HCT116 (cell line): ENCODE results near the gene PPM1E. TPM values are rescaled to one million over a fixed set of nuclear protein-coding genes. Genes with fewer than 3 reads are reported as not detected.

Source experiments
- ATAC-seq: fragments of 200-7000 bp; cut with Tn5 transposase; 2 replicates; pipeline ENCODE4 v1.9.1; 2020; ENCODE audit warnings: mild to moderate bottlenecking, moderate library complexity
- BruUV-seq: library from RNA; stranded (reverse); fragments of 400-500 nt; replicated peaks from 2 replicates; lab custom pipeline; 2021; lab: Mats Ljungman, UMichigan
- CTCF ChIA-PET: fragments of 300-600 bp; sonication (Branson Sonifier 250); formaldehyde crosslinking; loops from one replicate; lab custom pipeline; 2021; ENCODE audit warnings: antibody characterized with exemption; lab: Charles Lee
- POLR2A ChIA-PET: fragments of 300-600, 350-600 bp; sonication (Branson Sonifier 250); formaldehyde crosslinking; loops from one replicate; lab custom pipeline; 2021; ENCODE audit warnings: antibody characterized with exemption; lab: Charles Lee
- RAD21 ChIA-PET, 2 experiments: fragments of 300-600 bp; sonication (Branson Sonifier 250); formaldehyde crosslinking; loops; one replicate each; lab custom pipeline; 2023; ENCODE audit warnings: low total read pairs in 2 of 2; ENCODE audit not compliant: uncharacterized antibody in 2 of 2, unreplicated experiment in 2 of 2, low non-redundant PET in 1 of 2; lab: Charles Lee
- DNase-seq: peaks from one replicate; pipeline ENCODE4 v3.0.0-alpha.2; 2010; ENCODE audit warnings: low read depth, low spot score
- H2AFZ ChIP-seq: fragments of 200-600 bp; shearing (Covaris generic), sonication (generic); 2 replicates; pipeline ENCODE4 v1.6.1; 2017; ENCODE audit warnings: low read depth, mixed run types, mixed read lengths, antibody characterized with exemption, low read length; ENCODE audit not compliant: poor library complexity, severe bottlenecking
- H3K27ac ChIP-seq: 2 replicates; pipeline ENCODE4 v1.5.1; 2012; ENCODE audit warnings: low read depth, low read length
- H3K27me3 ChIP-seq: fragments of 200-600 bp; sonication (generic); 2 replicates; pipeline ENCODE4 v1.6.1; 2016; ENCODE audit warnings: mixed run types, low read length, mixed read lengths; ENCODE audit not compliant: insufficient read depth
- H3K36me3 ChIP-seq, 2 experiments: fragments of 200-500 bp in 1 of 2; fragments of 200-600 bp in 1 of 2; sonication (Bioruptor generic) in 1 of 2; sonication (generic) in 1 of 2; 2 replicates each; pipeline versions ENCODE4 v1.5.1 to v1.6.1; 2014 to 2016; ENCODE audit warnings: low read length in 2 of 2, inconsistent platforms in 1 of 2, mixed read lengths in 1 of 2, mixed run types in 1 of 2; ENCODE audit not compliant: insufficient read depth in 2 of 2, control insufficient read depth in 1 of 2
- H3K4me1 ChIP-seq, 2 experiments: fragments of 200-600 bp in 1 of 2; sonication (generic) in 1 of 2; 2 replicates each; pipeline versions ENCODE4 v1.5.1 to v1.6.1; 2012 to 2017; ENCODE audit warnings: low read length in 2 of 2, inconsistent platforms in 1 of 2, mild to moderate bottlenecking in 1 of 2, mixed read lengths in 1 of 2, mixed run types in 1 of 2, moderate library complexity in 1 of 2; ENCODE audit not compliant: insufficient read depth in 2 of 2, control insufficient read depth in 1 of 2
- H3K4me2 ChIP-seq: fragments of 200-600 bp; sonication (generic); 2 replicates; pipeline ENCODE4 v1.6.1; 2017; ENCODE audit warnings: mixed run types, low read length, mixed read lengths
- H3K4me3 ChIP-seq, 2 experiments: fragments of 200-600 bp in 1 of 2; sonication (generic) in 1 of 2; replicated peaks in 1 of 2; 2 replicates each; pipeline ENCODE4 v1.5.1; 2011 to 2016; ENCODE audit warnings: low read length in 2 of 2, control low read depth in 1 of 2, low read depth in 1 of 2, mild to moderate bottlenecking in 1 of 2, mixed read lengths in 1 of 2, mixed run types in 1 of 2
- H3K79me2 ChIP-seq: fragments of 200-600 bp; sonication (generic); 2 replicates; pipeline ENCODE4 v1.6.1; 2017; ENCODE audit warnings: mild to moderate bottlenecking, mixed run types, low read length, moderate library complexity, mixed read lengths; ENCODE audit not compliant: insufficient read depth
- H3K9ac ChIP-seq: fragments of 200-600 bp; sonication (generic); 2 replicates; pipeline ENCODE4 v1.6.1; 2016; ENCODE audit warnings: low read length, mixed read lengths
- H3K9me2 ChIP-seq: fragments of 200-600 bp; sonication (generic), shearing (Covaris generic); 2 replicates; pipeline ENCODE4 v1.6.1; 2017; ENCODE audit warnings: mixed run types, mild to moderate bottlenecking, moderate library complexity; ENCODE audit not compliant: insufficient read depth
- H3K9me3 ChIP-seq, 2 experiments: fragments of 200-500 bp in 1 of 2; fragments of 200-600 bp in 1 of 2; sonication (Bioruptor generic) in 1 of 2; sonication (generic) in 1 of 2; 2 replicates each; pipeline ENCODE4 v1.6.1; 2014 to 2017; ENCODE audit warnings: low read length in 2 of 2, mixed read lengths in 2 of 2, inconsistent platforms in 1 of 2, low read depth in 1 of 2, mild to moderate bottlenecking in 1 of 2, mixed run types in 1 of 2, moderate library complexity in 1 of 2; ENCODE audit not compliant: control insufficient read depth in 1 of 2, insufficient read depth in 1 of 2
- H4K20me1 ChIP-seq: fragments of 200-600 bp; sonication (generic), shearing (Covaris generic); 2 replicates; pipeline ENCODE4 v1.6.1; 2017; ENCODE audit warnings: mixed run types, mild to moderate bottlenecking, moderate library complexity; ENCODE audit not compliant: insufficient read depth
- CBX3 ChIP-seq: IDR thresholded peaks from 2 replicates; pipeline ENCODE4 v1.6.1; 2012; ENCODE audit warnings: low read depth
- EGR1 ChIP-seq: IDR thresholded peaks from 2 replicates; pipeline ENCODE4 v1.6.1; 2012; ENCODE audit warnings: low read depth
- ELF1 ChIP-seq: IDR thresholded peaks from 2 replicates; pipeline ENCODE4 v1.6.1; 2012; ENCODE audit warnings: low read depth, borderline replicate concordance
- EZH2phosphoT487 ChIP-seq: fragments of 200-600 bp; IDR thresholded peaks from 2 replicates; pipeline ENCODE4 v1.6.1; 2018; ENCODE audit warnings: antibody characterized with exemption, borderline replicate concordance
- FOSL1 ChIP-seq: IDR thresholded peaks from 2 replicates; pipeline ENCODE4 v1.6.1; 2012; ENCODE audit warnings: low read depth
- MAX ChIP-seq: IDR thresholded peaks from 2 replicates; pipeline ENCODE4 v1.6.1; 2012
- POLR2AphosphoS5 ChIP-seq: IDR thresholded peaks from 2 replicates; pipeline ENCODE4 v1.6.1; 2011; ENCODE audit warnings: mild to moderate bottlenecking, low read depth, low read length, moderate library complexity
- intact Hi-C: fragments of 100-400 bp; cut with micrococcal nuclease; formaldehyde crosslinking; loops from 2 replicates; pipeline ENCODE4 v1.10.0; 2022
- total RNA-seq: library from RNA; stranded (reverse); gene quantifications from one replicate; pipeline ENCODE4 v1.2.1, GENCODE V29; 2021; ENCODE audit not compliant: unreplicated experiment
- TF ChIP-seq, protein P1 (sequence below): IDR thresholded peaks from 2 replicates; pipeline ENCODE4 v1.6.1; 2012
- TF ChIP-seq, protein P2 (sequence below), 3 experiments: fragments of 200-600 bp in 1 of 3; sonication (generic) in 1 of 3; IDR thresholded peaks in 2 of 3; conservative IDR thresholded peaks in 1 of 3; 2 replicates each; pipeline ENCODE4 v1.5.1; 2012 to 2017; ENCODE audit warnings: low read depth in 2 of 3, low read length in 2 of 3, antibody characterized with exemption in 1 of 3, borderline replicate concordance in 1 of 3, control low read depth in 1 of 3, mild to moderate bottlenecking in 1 of 3, mixed read lengths in 1 of 3, mixed run types in 1 of 3, moderate library complexity in 1 of 3; ENCODE audit not compliant: insufficient read depth in 1 of 3

The PPM1E gene
- total RNA-seq, 1 experiment from 2014 or later = 0.02 TPM

- H3K9ac ChIP-seq = no peak overlapping the region
- CTCF ChIA-PET = no interaction called here
- H3K79me2 ChIP-seq = no peaks in the 10 kb centered on the region
- H3K27ac ChIP-seq = no peak overlapping the region
- H3K36me3 ChIP-seq = peaks cover 4 to 19% of the 10 kb centered on the region in 2 experiments
- TF ChIP-seq ELF1 (no peak), EGR1 (no peak), POLR2AphosphoS5 (no peak), EZH2phosphoT487 (no peak), MAX (no peak), FOSL1 (no peak), CBX3 (no peak)
- TF ChIP-seq, protein P1, sequence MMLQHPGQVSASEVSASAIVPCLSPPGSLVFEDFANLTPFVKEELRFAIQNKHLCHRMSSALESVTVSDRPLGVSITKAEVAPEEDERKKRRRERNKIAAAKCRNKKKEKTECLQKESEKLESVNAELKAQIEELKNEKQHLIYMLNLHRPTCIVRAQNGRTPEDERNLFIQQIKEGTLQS = no peak
- TF ChIP-seq, protein P2, sequence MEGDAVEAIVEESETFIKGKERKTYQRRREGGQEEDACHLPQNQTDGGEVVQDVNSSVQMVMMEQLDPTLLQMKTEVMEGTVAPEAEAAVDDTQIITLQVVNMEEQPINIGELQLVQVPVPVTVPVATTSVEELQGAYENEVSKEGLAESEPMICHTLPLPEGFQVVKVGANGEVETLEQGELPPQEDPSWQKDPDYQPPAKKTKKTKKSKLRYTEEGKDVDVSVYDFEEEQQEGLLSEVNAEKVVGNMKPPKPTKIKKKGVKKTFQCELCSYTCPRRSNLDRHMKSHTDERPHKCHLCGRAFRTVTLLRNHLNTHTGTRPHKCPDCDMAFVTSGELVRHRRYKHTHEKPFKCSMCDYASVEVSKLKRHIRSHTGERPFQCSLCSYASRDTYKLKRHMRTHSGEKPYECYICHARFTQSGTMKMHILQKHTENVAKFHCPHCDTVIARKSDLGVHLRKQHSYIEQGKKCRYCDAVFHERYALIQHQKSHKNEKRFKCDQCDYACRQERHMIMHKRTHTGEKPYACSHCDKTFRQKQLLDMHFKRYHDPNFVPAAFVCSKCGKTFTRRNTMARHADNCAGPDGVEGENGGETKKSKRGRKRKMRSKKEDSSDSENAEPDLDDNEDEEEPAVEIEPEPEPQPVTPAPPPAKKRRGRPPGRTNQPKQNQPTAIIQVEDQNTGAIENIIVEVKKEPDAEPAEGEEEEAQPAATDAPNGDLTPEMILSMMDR (IDR thresholded peaks at IDR 0.05 in 2 of 3, conservative IDR thresholded peaks at IDR 0.05 in 1 of 3; ENCODE audit: borderline replicate concordance in 1 of 3, insufficient read depth in 1 of 3, low read depth in 2 of 3, low read length in 2 of 3) = no peak
- no peaks in the 10 kb centered on the region for H3K27me3 ChIP-seq
- H3K9me2 ChIP-seq = no peaks in the 10 kb centered on the region
- POLR2A ChIA-PET = no interaction called here
- no peak overlapping the region for H2AFZ ChIP-seq
- RAD21 ChIA-PET = no interaction called here
- DNase-seq (no peak), ATAC-seq (no peak)
- intact Hi-C loops = no loop called here
- H3K4me1 ChIP-seq = no peaks in the 10 kb centered on the region
- no peak overlapping the region for H3K4me2 ChIP-seq
- no peaks in the 10 kb centered on the region for H3K9me3 ChIP-seq
- H4K20me1 ChIP-seq = no peaks in the 10 kb centered on the region
- BruUV-seq = no TSS peak
- H3K4me3 ChIP-seq = no peak overlapping the region
Observed at GRCh38 chr17:59027750-59028149, 272.1 kb downstream of the PPM1E start.
